Measurements from ENCODE around the gene MRPL37. TPM values are rescaled to one million over a fixed set of nuclear protein-coding genes. Genes with fewer than 3 reads are reported as not detected.

Gene MRPL37
- polyA plus RNA-seq, 2 of the 4 experiments (the other 2 are of a cell fraction), result 16.2 to 68.9 TPM

GRCh38 chr1:54186056-54186455, 13.9 kb upstream of the MRPL37 start:
- Histone ChIP-seq H3K4me1 (no peaks in the 10 kb centered on the region), H3K27ac (no peak overlapping the region), H3K4me3 (no peak overlapping the region), H3K9me3 (no peaks in the 10 kb centered on the region), H3K4me2 (no peak overlapping the region)
- TF ChIP-seq, protein P1, sequence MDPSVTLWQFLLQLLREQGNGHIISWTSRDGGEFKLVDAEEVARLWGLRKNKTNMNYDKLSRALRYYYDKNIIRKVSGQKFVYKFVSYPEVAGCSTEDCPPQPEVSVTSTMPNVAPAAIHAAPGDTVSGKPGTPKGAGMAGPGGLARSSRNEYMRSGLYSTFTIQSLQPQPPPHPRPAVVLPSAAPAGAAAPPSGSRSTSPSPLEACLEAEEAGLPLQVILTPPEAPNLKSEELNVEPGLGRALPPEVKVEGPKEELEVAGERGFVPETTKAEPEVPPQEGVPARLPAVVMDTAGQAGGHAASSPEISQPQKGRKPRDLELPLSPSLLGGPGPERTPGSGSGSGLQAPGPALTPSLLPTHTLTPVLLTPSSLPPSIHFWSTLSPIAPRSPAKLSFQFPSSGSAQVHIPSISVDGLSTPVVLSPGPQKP (IDR thresholded peaks at IDR 0.05; ENCODE audit: low read depth, low read length), result no peak
- TF ChIP-seq, protein P2, sequence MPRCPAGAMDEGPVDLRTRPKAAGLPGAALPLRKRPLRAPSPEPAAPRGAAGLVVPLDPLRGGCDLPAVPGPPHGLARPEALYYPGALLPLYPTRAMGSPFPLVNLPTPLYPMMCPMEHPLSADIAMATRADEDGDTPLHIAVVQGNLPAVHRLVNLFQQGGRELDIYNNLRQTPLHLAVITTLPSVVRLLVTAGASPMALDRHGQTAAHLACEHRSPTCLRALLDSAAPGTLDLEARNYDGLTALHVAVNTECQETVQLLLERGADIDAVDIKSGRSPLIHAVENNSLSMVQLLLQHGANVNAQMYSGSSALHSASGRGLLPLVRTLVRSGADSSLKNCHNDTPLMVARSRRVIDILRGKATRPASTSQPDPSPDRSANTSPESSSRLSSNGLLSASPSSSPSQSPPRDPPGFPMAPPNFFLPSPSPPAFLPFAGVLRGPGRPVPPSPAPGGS (IDR thresholded peaks at IDR 0.05), result no peak
- TF ChIP-seq EHF (CRISPR knock-in tag; IDR thresholded peaks at IDR 0.05) (no peak), HEYL (CRISPR knock-in tag; IDR thresholded peaks at IDR 0.05) (no peak), ZC3H11A (IDR thresholded peaks at IDR 0.05) (no peak), SMC3 (IDR thresholded peaks at IDR 0.05) (no peak), PHF8 (IDR thresholded peaks at IDR 0.05; ENCODE audit: borderline replicate concordance, low read depth) (no peak), POLR2A (IDR thresholded peaks at IDR 0.05; ENCODE audit: low read length) (no peak), FOSB (CRISPR knock-in tag; IDR thresholded peaks at IDR 0.05) (no peak), POLR2AphosphoS2 (conservative IDR thresholded peaks at IDR 0.05; ENCODE audit: low read length) (no peak), KDM5A (IDR thresholded peaks at IDR 0.05) (no peak), NPAS2 (CRISPR knock-in tag; IDR thresholded peaks at IDR 0.05; ENCODE audit: borderline replicate concordance) (no peak), MYC (IDR thresholded peaks at IDR 0.05; ENCODE audit: borderline replicate concordance, low read length) (no peak), TP53 (CRISPR knock-in tag; IDR thresholded peaks at IDR 0.05) (no peak), JUNB (IDR thresholded peaks at IDR 0.05) (no peak)
- TF ChIP-seq, protein P3, sequence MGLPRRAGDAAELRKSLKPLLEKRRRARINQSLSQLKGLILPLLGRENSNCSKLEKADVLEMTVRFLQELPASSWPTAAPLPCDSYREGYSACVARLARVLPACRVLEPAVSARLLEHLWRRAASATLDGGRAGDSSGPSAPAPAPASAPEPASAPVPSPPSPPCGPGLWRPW (IDR thresholded peaks at IDR 0.05), result no peak
- TF ChIP-seq, protein P4, sequence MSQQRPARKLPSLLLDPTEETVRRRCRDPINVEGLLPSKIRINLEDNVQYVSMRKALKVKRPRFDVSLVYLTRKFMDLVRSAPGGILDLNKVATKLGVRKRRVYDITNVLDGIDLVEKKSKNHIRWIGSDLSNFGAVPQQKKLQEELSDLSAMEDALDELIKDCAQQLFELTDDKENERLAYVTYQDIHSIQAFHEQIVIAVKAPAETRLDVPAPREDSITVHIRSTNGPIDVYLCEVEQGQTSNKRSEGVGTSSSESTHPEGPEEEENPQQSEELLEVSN (IDR thresholded peaks at IDR 0.05; ENCODE audit: borderline replicate concordance, low read depth), result no peak
- ChIA-PET CTCF (interaction anchor here (1.2 kb wide), 1 partner anchor 65 kb away, joined by 3 read pairs; no protein-coding TSS in a partner anchor), POLR2A (no interaction called here)
- 84% methylated on average over 3 of the region's 3 CpGs for WGBS (ENCODE audit: missing lambda C conversion rate)
- no peak for FAIRE-seq
- no peak for ATAC-seq
- no peak for DNase-seq (ENCODE audit: low read depth in 1 of 2, low spot score in 1 of 2)

GRCh38 chr1:54188291-54188690, 11.7 kb upstream of the MRPL37 start:
- 88% methylated on average over 1 of the region's 1 CpG for WGBS (ENCODE audit: missing lambda C conversion rate)
- H3K27ac ChIP-seq, result no peak overlapping the region
- H3K4me1 ChIP-seq, result no peaks in the 10 kb centered on the region
- CTCF ChIA-PET, result no interaction called here
- H3K4me2 ChIP-seq, result no peak overlapping the region
- POLR2A ChIA-PET, result no interaction called here
- no peaks in the 10 kb centered on the region for H3K9me3 ChIP-seq
- TF ChIP-seq, protein P4 (IDR thresholded peaks at IDR 0.05; ENCODE audit: borderline replicate concordance, low read depth), result no peak
- TF ChIP-seq EP300 (IDR thresholded peaks at IDR 0.05) (no peak), KDM1A (IDR thresholded peaks at IDR 0.05; ENCODE audit: low read depth) (no peak), CHD2 (IDR thresholded peaks at IDR 0.05; ENCODE audit: low read length, partially characterized antibody) (no peak), SMC3 (IDR thresholded peaks at IDR 0.05) (no peak), ZC3H11A (IDR thresholded peaks at IDR 0.05) (no peak), HEYL (CRISPR knock-in tag; IDR thresholded peaks at IDR 0.05) (no peak), JUNB (IDR thresholded peaks at IDR 0.05) (no peak), FOSB (CRISPR knock-in tag; IDR thresholded peaks at IDR 0.05) (no peak), TFCP2L1 (CRISPR knock-in tag; IDR thresholded peaks at IDR 0.05) (no peak), RFX5 (IDR thresholded peaks at IDR 0.05) (no peak), FOXS1 (CRISPR knock-in tag; IDR thresholded peaks at IDR 0.05) (no peak), MYC (IDR thresholded peaks at IDR 0.05; ENCODE audit: borderline replicate concordance, low read length) (no peak), CBX2 (IDR thresholded peaks at IDR 0.05; ENCODE audit: borderline replicate concordance, low read depth) (no peak), BHLHE40 (IDR thresholded peaks at IDR 0.05; ENCODE audit: low read depth, low read length) (no peak), RARB (CRISPR knock-in tag; IDR thresholded peaks at IDR 0.05) (no peak)
- no peak for FAIRE-seq
- no peak for ATAC-seq
- no peak overlapping the region for H3K4me3 ChIP-seq
- DNase-seq (ENCODE audit: low read depth in 1 of 2, low spot score in 1 of 2), result no peak
